Endothelial cell of umbilical vein (primary cell): Measurements from ENCODE around the gene SLC26A3. TPM values are rescaled to one million over a fixed set of nuclear protein-coding genes. Genes with fewer than 3 reads are reported as not detected.

Experiments
- BruUV-seq: library from RNA; stranded (reverse); fragments of 400-500 nt; replicated peaks from 2 replicates; lab custom pipeline; 2021; lab: Mats Ljungman, UMichigan
- CTCF ChIA-PET: fragments of 300-600, 350-600 bp; sonication (Branson Sonifier 250); formaldehyde crosslinking; loops from one replicate; lab custom pipeline; 2021; ENCODE audit warnings: antibody characterized with exemption, inconsistent platforms; lab: Charles Lee
- POLR2A ChIA-PET: fragments of 300-600, 350-600 bp; sonication (Branson Sonifier 250); formaldehyde crosslinking; loops from one replicate; lab custom pipeline; 2021; ENCODE audit warnings: antibody characterized with exemption, inconsistent platforms; lab: Charles Lee
- DNase-seq: peaks from one replicate; pipeline ENCODE4 v3.0.0-alpha.2; 2011; ENCODE audit warnings: low read depth, low spot score
- FAIRE-seq: peaks from 2 replicates; lab custom pipeline; 2011; peaks lifted over from hg19 to GRCh38; lab: Jason Lieb, UNC
- H2AFZ ChIP-seq: 2 replicates; pipeline ENCODE4 v1.6.0; 2012; ENCODE audit warnings: low read depth, low read length, control low read depth, inconsistent platforms
- H3K27ac ChIP-seq: 2 replicates; pipeline ENCODE4 v1.5.1; 2011; ENCODE audit warnings: low read depth, mild to moderate bottlenecking, control low read depth, low read length, moderate library complexity; ENCODE audit not compliant: insufficient read depth
- H3K27me3 ChIP-seq, 2 experiments: 2 replicates each; pipeline versions ENCODE4 v1.6.0 to v1.6.1; 2011; ENCODE audit warnings: low read length in 2 of 2, mixed read lengths in 1 of 2; ENCODE audit not compliant: control insufficient read depth in 2 of 2, insufficient read depth in 2 of 2
- H3K36me3 ChIP-seq, 2 experiments: 2 replicates in 1 of 2; 3 replicates in 1 of 2; pipeline ENCODE4 v1.5.1; 2011; ENCODE audit warnings: low read length in 2 of 2, mild to moderate bottlenecking in 1 of 2, moderate library complexity in 1 of 2; ENCODE audit not compliant: control insufficient read depth in 2 of 2, insufficient read depth in 2 of 2; ENCODE audit errors: extremely low read depth in 1 of 2
- H3K4me1 ChIP-seq: 3 replicates; pipeline ENCODE4 v1.5.1; 2011; ENCODE audit warnings: mild to moderate bottlenecking, low read length; ENCODE audit not compliant: control insufficient read depth, insufficient read depth; ENCODE audit errors: extremely low read depth
- H3K4me2 ChIP-seq: 2 replicates; pipeline ENCODE4 v1.6.1; 2011; ENCODE audit warnings: low read length, control low read depth, mixed read lengths; ENCODE audit not compliant: insufficient read depth
- H3K4me3 ChIP-seq, 3 experiments: fragments of 200-600 bp in 1 of 3; sonication (generic), shearing (Covaris generic) in 1 of 3; replicated peaks in 1 of 3; 2 replicates each; pipeline ENCODE4 v1.5.1; 2011 to 2016; ENCODE audit warnings: control low read depth in 3 of 3, low read length in 3 of 3, mild to moderate bottlenecking in 2 of 3, inconsistent platforms in 1 of 3, low read depth in 1 of 3, moderate library complexity in 1 of 3; ENCODE audit not compliant: insufficient read depth in 1 of 3
- H3K79me2 ChIP-seq: 2 replicates; pipeline ENCODE4 v1.6.0; 2012; ENCODE audit warnings: low read length, inconsistent platforms; ENCODE audit not compliant: control insufficient read depth, insufficient read depth
- H3K9ac ChIP-seq: replicated peaks from 2 replicates; pipeline ENCODE3; 2011; ENCODE audit warnings: low read length, control low read depth; ENCODE audit not compliant: insufficient read depth; ENCODE audit errors: extremely low read depth
- H3K9me1 ChIP-seq: replicated peaks from 3 replicates; pipeline ENCODE4 v1.6.0; 2011; ENCODE audit warnings: mild to moderate bottlenecking, low read length; ENCODE audit not compliant: control insufficient read depth, insufficient read depth; ENCODE audit errors: extremely low read depth
- H3K9me3 ChIP-seq: replicated peaks from 2 replicates; pipeline ENCODE4 v1.5.1; 2012; ENCODE audit warnings: low read length, inconsistent platforms; ENCODE audit not compliant: control insufficient read depth, insufficient read depth
- H4K20me1 ChIP-seq: replicated peaks from 2 replicates; pipeline ENCODE3; 2011; ENCODE audit warnings: mild to moderate bottlenecking, low read length; ENCODE audit not compliant: control insufficient read depth, insufficient read depth; ENCODE audit errors: extremely low read depth
- EZH2 ChIP-seq: IDR thresholded peaks from 2 replicates; pipeline ENCODE4 v1.6.1; 2012; ENCODE audit warnings: borderline replicate concordance, low read depth, mild to moderate bottlenecking, moderate library complexity, low read length, inconsistent platforms; ENCODE audit not compliant: severe bottlenecking
- FOS ChIP-seq: IDR thresholded peaks from 2 replicates; pipeline ENCODE4 v1.6.1; 2011; ENCODE audit warnings: mild to moderate bottlenecking, low read length, moderate library complexity, borderline replicate concordance; ENCODE audit not compliant: insufficient read depth
- GATA2 ChIP-seq: IDR thresholded peaks from 2 replicates; pipeline ENCODE4 v1.7.0; 2011; ENCODE audit warnings: low read depth, mild to moderate bottlenecking, moderate library complexity, mixed read lengths, low read length; ENCODE audit not compliant: insufficient read length, insufficient read depth
- JUN ChIP-seq: IDR thresholded peaks from 2 replicates; pipeline ENCODE4 v1.6.1; 2011; ENCODE audit warnings: borderline replicate concordance, low read depth; ENCODE audit not compliant: insufficient read length, insufficient read depth
- MYC ChIP-seq: IDR thresholded peaks from one replicate; pipeline ENCODE4 v1.6.1; 2011; ENCODE audit warnings: mild to moderate bottlenecking, low read depth, low read length
- POLR2A ChIP-seq: IDR thresholded peaks from 2 replicates; pipeline ENCODE4 v1.6.1; 2012; ENCODE audit warnings: low read depth, mild to moderate bottlenecking, control low read depth, low read length
- POLR2AphosphoS5 ChIP-seq: IDR thresholded peaks from 2 replicates; pipeline ENCODE4 v1.6.1; 2012; ENCODE audit warnings: low read depth, mild to moderate bottlenecking, control low read depth, low read length, moderate library complexity; ENCODE audit not compliant: insufficient read depth
- dilution Hi-C: fragments of 300-500 bp; cut with MboI; formaldehyde crosslinking; loops from one replicate; pipeline ENCODE4 v1.15.0; 2019; ENCODE audit warnings: low sequenced_read_pairs; ENCODE audit not compliant: extremely low pct_ligation_motif_present
- intact Hi-C: fragments of 100-400 bp; cut with micrococcal nuclease; formaldehyde crosslinking; loops from one replicate; pipeline ENCODE4 v1.10.0; 2022
- polyA plus RNA-seq, 4 experiments: library from polyadenylated mRNA; depleted of rRNA in 3 of 4; stranded (reverse) in 3 of 4; unstranded in 1 of 4; fragments of >200 nt; gene quantifications; 2 replicates each; pipeline versions ENCODE4 v1.2.1 to v1.2.3, GENCODE V29; 2011 to 2012; ENCODE audit warnings: missing spikeins in 1 of 4
- total RNA-seq: library from RNA; stranded (reverse); gene quantifications from 2 replicates; pipeline ENCODE4 v1.2.3, GENCODE V29; 2021
- TF ChIP-seq, protein P1 (sequence below): IDR thresholded peaks from 2 replicates; pipeline ENCODE4 v1.6.1; 2011; ENCODE audit not compliant: insufficient read depth, insufficient read length
- TF ChIP-seq, protein P2 (sequence below), 2 donors: IDR thresholded peaks; 1 replicate in 1 of 2; 2 replicates in 1 of 2; pipeline ENCODE4 v1.5.1; 2011; ENCODE audit warnings: low read length in 2 of 2, mild to moderate bottlenecking in 2 of 2, moderate library complexity in 2 of 2, control low read depth in 1 of 2, inconsistent platforms in 1 of 2, low read depth in 1 of 2; ENCODE audit not compliant: insufficient read depth in 1 of 2; ENCODE audit errors: extremely low read depth in 1 of 2

SLC26A3 gene
- total and polyA plus RNA-seq, 2 donors (not counting 3 experiments of a cell fraction or from before 2014, with no cell fraction given), result not detected

DNA sequence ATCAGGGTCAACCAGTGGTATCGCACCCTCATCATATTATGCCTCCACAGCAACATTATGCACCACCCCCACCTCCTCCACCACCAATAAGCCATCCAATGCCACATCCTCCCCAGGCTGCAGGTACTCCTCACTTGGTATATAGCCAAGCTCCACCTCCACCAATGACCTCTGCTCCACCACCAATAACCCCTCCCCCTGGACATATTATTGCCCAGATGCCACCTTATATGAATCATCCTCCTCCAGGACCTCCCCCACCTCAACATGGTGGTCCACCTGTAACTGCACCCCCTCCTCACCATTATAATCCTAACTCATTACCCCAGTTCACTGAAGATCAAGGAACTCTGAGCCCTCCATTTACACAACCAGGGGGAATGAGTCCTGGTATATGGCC is 44.4 kb downstream of the SLC26A3 start:
- Histone ChIP-seq H3K4me2 (no peak overlapping the region), H3K9me1 (no peaks in the 10 kb centered on the region), H3K27me3 (no peaks in the 10 kb centered on the region), H3K9ac (no peak overlapping the region), H3K36me3 (peaks cover 13 to 43% of the 10 kb centered on the region in 2 experiments), H4K20me1 (no peaks in the 10 kb centered on the region), H3K27ac (no peak overlapping the region), H3K4me1 (no peaks in the 10 kb centered on the region), H3K9me3 (no peaks in the 10 kb centered on the region), H3K79me2 (no peaks in the 10 kb centered on the region), H3K4me3 (no peak overlapping the region), H2AFZ (no peak overlapping the region)
- ChIA-PET CTCF (interaction anchor here (0.8 kb wide), 1 partner anchor 116 kb away, joined by 3 read pairs; no protein-coding TSS in a partner anchor), POLR2A (no interaction called here)
- TF ChIP-seq, protein P1, sequence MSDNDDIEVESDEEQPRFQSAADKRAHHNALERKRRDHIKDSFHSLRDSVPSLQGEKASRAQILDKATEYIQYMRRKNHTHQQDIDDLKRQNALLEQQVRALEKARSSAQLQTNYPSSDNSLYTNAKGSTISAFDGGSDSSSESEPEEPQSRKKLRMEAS, result no peak
- TF ChIP-seq POLR2AphosphoS5, result no peak
- TF ChIP-seq FOS, result no peak
- no peak for TF ChIP-seq EZH2
- TF ChIP-seq MYC, result no peak
- TF ChIP-seq, protein P2, sequence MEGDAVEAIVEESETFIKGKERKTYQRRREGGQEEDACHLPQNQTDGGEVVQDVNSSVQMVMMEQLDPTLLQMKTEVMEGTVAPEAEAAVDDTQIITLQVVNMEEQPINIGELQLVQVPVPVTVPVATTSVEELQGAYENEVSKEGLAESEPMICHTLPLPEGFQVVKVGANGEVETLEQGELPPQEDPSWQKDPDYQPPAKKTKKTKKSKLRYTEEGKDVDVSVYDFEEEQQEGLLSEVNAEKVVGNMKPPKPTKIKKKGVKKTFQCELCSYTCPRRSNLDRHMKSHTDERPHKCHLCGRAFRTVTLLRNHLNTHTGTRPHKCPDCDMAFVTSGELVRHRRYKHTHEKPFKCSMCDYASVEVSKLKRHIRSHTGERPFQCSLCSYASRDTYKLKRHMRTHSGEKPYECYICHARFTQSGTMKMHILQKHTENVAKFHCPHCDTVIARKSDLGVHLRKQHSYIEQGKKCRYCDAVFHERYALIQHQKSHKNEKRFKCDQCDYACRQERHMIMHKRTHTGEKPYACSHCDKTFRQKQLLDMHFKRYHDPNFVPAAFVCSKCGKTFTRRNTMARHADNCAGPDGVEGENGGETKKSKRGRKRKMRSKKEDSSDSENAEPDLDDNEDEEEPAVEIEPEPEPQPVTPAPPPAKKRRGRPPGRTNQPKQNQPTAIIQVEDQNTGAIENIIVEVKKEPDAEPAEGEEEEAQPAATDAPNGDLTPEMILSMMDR (IDR thresholded peaks at IDR 0.05; ENCODE audit: extremely low read depth in 1 of 2, insufficient read depth in 1 of 2, low read depth in 1 of 2, low read length in 2 of 2), result no peak
- no peak for TF ChIP-seq POLR2A
- no peak for TF ChIP-seq GATA2
- no peak for TF ChIP-seq JUN
- no TSS peak for BruUV-seq
- DNase-seq (no peak), FAIRE-seq (no peak)
- intact Hi-C loops, result no loop called here
- dilution Hi-C loops, result no loop called here
